Cardiac muscle cell (in vitro differentiated cells and primary cell): ENCODE results near the gene PLXNA2. TPM values are rescaled to one million over a fixed set of nuclear protein-coding genes. Genes with fewer than 3 reads are reported as not detected.

Experiments used
- DNase-seq, 2 donors: peaks; one replicate each; pipeline versions ENCODE4 v3.0.0 to v3.0.0-alpha.2; 2010 to 2017; ENCODE audit warnings: low read depth in 1 of 2, low spot score in 1 of 2
- H3K27ac ChIP-seq: fragments of 200-600 bp; sonication (generic); 2 replicates; pipeline ENCODE4 v1.5.1; 2016
- H3K27me3 ChIP-seq: fragments of 200-600 bp; sonication (generic); 2 replicates; pipeline ENCODE4 v1.6.0; 2016; ENCODE audit warnings: control low read depth
- H3K36me3 ChIP-seq: fragments of 200-600 bp; sonication (generic); 2 replicates; pipeline ENCODE4 v1.5.1; 2016; ENCODE audit warnings: control low read depth
- H3K4me1 ChIP-seq: fragments of 200-600 bp; sonication (generic); 2 replicates; pipeline ENCODE4 v1.8.1; 2017; ENCODE audit warnings: low read depth, mild to moderate bottlenecking, mixed run types
- H3K4me3 ChIP-seq: fragments of 200-600 bp; sonication (generic); 2 replicates; pipeline ENCODE4 v1.5.1; 2016; ENCODE audit warnings: mild to moderate bottlenecking
- H3K9me3 ChIP-seq: fragments of 200-600 bp; sonication (generic); 2 replicates; pipeline ENCODE4 v1.5.1; 2017; ENCODE audit warnings: low read depth, mild to moderate bottlenecking, control low read depth
- polyA plus RNA-seq: library from polyadenylated mRNA; unstranded; fragments of >200 nt; fragmentation: Nextera tagmentation; extraction: Ambion mirVana; gene quantifications from 2 replicates; pipeline ENCODE4 v1.2.1, GENCODE V29; 2016
- total RNA-seq: library from RNA; depleted of rRNA; stranded (reverse); fragments of >200 nt; gene quantifications from 2 replicates; pipeline ENCODE4 v1.2.3, GENCODE V29; 2016
- TF ChIP-seq, protein P1 (sequence below): IDR thresholded peaks from 2 replicates; pipeline ENCODE4 v1.5.1; 2012; ENCODE audit warnings: low read depth, mild to moderate bottlenecking, low read length

Gene PLXNA2
- total and polyA plus RNA-seq, 2 experiments from 2014 or later, result 23.2 to 55.3 TPM

DNA sequence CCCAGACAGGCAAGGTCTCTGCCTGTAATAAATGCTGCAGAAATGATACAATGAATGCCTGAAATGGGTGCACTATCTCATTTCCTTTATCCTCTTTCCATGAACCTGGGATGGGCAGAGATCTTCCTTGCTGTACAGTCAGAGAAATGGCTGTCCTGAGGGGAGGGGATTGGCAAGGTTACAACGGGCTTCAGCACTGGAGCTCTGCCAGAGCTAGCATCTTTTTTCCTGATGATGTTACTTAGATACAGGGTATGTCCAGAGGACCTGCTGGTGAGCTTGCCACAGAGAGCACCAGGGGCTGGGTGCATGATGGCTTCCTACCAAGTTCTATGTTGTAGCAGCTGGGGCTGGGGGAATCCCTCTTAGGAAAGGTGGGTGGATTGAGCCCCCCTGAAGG is 115.1 kb downstream of the PLXNA2 start:
- no peak for DNase-seq
- peaks cover 24% of the 10 kb centered on the region for H3K4me1 ChIP-seq
- TF ChIP-seq, protein P1, sequence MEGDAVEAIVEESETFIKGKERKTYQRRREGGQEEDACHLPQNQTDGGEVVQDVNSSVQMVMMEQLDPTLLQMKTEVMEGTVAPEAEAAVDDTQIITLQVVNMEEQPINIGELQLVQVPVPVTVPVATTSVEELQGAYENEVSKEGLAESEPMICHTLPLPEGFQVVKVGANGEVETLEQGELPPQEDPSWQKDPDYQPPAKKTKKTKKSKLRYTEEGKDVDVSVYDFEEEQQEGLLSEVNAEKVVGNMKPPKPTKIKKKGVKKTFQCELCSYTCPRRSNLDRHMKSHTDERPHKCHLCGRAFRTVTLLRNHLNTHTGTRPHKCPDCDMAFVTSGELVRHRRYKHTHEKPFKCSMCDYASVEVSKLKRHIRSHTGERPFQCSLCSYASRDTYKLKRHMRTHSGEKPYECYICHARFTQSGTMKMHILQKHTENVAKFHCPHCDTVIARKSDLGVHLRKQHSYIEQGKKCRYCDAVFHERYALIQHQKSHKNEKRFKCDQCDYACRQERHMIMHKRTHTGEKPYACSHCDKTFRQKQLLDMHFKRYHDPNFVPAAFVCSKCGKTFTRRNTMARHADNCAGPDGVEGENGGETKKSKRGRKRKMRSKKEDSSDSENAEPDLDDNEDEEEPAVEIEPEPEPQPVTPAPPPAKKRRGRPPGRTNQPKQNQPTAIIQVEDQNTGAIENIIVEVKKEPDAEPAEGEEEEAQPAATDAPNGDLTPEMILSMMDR, result no peak
- no peak overlapping the region for H3K27ac ChIP-seq
- H3K4me3 ChIP-seq, result no peak overlapping the region
- no peaks in the 10 kb centered on the region for H3K27me3 ChIP-seq
- H3K36me3 ChIP-seq, result no peaks in the 10 kb centered on the region
- no peaks in the 10 kb centered on the region for H3K9me3 ChIP-seq

DNA sequence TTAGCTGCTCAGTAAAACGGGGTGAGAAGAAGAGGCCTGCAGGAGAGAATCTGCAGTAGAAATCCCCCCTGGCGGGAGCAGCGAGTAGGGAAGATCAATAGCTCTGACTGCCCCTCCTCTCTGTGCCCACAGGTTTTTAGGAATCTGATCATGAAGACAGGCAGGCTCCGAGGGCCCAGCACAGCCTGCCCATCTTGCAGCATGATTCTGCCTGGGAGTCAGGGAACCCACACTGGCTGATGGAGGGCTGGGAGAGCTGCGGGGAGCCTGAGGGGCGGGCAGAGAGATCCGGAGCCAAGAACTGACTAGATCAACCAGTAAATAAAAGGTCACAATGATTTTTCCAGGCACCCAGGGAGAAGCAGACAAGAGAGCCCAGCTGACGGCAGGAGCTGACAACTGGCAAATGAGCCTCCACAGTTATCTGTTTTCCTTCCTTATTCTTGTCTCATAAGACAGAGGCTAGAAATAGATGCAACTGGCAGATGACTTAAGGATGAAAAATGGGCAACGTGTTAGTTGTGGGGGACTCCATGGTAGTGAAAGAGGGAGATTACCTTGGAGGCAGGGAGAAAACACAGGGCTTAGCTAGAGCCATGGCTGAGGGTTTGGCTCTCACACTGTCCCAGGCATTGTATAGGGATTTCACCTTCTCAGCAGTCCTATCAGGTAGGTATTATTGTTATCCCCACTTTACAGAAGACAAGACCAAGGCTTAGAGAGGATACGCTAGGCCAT is 116.2 kb downstream of the PLXNA2 start:
- TF ChIP-seq, protein P1, result no peak
- DNase-seq, result no peak
- no peak overlapping the region for H3K27ac ChIP-seq

DNA sequence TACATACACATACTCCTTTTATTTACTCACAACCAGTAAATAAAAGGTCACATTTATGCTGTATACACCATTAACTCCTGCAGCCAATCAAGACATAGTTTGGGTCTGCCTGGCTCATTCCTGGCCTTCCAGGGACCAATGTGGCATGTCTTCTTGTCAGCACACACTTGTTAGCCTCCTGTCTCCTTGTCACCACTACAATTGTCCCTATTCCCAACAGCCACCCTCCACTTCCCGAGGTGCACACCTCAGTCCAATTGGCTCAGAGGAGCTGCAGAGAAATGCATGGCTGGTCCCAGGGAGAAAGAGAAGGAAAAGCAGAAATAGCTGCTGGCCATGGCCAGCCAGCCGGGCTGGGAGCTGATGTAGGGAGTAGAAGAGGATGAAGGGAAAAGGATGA is 116.9 kb downstream of the PLXNA2 start:
- Histone ChIP-seq H3K27ac (no peak overlapping the region), H3K4me3 (no peak overlapping the region), H3K36me3 (no peaks in the 10 kb centered on the region), H3K4me1 (peaks cover 27% of the 10 kb centered on the region), H3K9me3 (no peaks in the 10 kb centered on the region), H3K27me3 (no peaks in the 10 kb centered on the region)
- DNase-seq, result peak in 1 of 2 donors; percentile 84
- TF ChIP-seq, protein P1, result no peak

More for the DNA sequence above, 116.2 kb downstream of the PLXNA2 start:
- Histone ChIP-seq H3K9me3 (no peaks in the 10 kb centered on the region), H3K36me3 (no peaks in the 10 kb centered on the region), H3K4me1 (peaks cover 30% of the 10 kb centered on the region), H3K27me3 (no peaks in the 10 kb centered on the region), H3K4me3 (no peak overlapping the region)

DNA sequence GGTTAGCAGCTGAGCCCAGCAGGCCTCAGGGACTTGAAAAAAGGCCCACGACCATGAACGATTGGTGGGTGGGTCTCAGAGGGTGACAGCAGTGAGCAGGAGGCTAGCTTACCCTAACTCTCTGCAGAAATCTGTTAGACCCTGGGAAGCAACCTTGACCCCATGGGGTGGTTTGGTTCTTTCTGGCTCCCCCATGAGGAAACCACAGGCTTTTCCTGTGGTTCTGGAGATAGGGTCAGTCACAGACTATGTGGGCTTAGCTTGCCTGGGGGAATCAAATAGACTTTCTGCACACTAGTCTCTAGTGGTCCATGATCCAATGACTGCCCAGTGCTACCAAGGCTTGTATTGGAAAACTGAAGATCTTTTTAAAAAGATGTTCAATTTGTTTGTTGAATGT is 118.1 kb downstream of the PLXNA2 start:
- no peak overlapping the region for H3K4me3 ChIP-seq
- no peak for DNase-seq
- H3K27me3 ChIP-seq, result no peaks in the 10 kb centered on the region
- H3K9me3 ChIP-seq, result no peaks in the 10 kb centered on the region
- peaks cover 28% of the 10 kb centered on the region for H3K4me1 ChIP-seq
- H3K36me3 ChIP-seq, result no peaks in the 10 kb centered on the region
- TF ChIP-seq, protein P1, result no peak
- H3K27ac ChIP-seq, result no peak overlapping the region

DNA sequence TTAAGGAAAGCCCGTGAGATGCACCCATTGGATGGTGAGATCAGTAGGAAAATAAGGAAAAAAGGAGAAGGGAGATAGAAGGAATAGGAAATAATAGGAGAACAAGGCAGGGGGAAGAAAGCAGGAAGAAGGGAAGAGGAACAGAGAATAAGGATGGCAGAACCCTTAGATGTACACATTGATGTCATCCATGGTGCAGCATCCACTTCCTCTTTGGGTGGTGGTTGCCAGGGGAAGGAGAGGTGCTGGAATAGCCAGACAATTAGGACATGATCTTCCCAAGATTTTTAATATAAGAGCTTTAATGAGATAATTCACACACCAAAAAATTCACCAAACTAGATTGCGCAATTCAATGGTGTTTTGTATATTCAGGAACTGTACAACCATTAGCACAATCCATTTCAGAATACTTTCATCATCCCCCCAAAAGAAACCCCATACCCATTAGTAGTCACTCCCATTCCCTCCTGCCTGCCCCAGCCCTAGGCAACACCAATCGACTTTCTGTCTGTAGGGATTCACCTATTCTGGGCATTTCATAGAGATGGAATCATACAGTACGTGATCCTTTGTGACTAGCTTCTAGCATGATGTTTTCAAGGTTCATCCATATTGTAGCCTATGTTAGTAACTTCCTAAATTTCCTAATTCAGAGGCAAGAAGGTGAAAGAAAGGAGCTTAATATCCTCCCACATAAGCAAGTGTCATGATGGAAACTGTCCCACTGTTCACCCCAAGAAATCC is 121.4 kb downstream of the PLXNA2 start:
- Histone ChIP-seq H3K9me3 (no peaks in the 10 kb centered on the region), H3K36me3 (no peaks in the 10 kb centered on the region), H3K4me3 (no peak overlapping the region), H3K27me3 (no peaks in the 10 kb centered on the region), H3K27ac (no peak overlapping the region), H3K4me1 (peaks cover 49% of the 10 kb centered on the region)
- DNase-seq, result no peak
- TF ChIP-seq, protein P1, result no peak
